ENCODE measurements around the gene GTF2B.
A peak's percentile ranks its signal among the peaks of the same experiment; 100 is the strongest.
"Not testable (repeated sequence)": the region's sequence is repeated elsewhere in the genome, so short reads cannot be mapped to it uniquely, and the experiment has no call there.

Gene GTF2B
- total RNA-seq, result 33.0 to 192 (median 46.1) reads per million in 18 experiments

DNA sequence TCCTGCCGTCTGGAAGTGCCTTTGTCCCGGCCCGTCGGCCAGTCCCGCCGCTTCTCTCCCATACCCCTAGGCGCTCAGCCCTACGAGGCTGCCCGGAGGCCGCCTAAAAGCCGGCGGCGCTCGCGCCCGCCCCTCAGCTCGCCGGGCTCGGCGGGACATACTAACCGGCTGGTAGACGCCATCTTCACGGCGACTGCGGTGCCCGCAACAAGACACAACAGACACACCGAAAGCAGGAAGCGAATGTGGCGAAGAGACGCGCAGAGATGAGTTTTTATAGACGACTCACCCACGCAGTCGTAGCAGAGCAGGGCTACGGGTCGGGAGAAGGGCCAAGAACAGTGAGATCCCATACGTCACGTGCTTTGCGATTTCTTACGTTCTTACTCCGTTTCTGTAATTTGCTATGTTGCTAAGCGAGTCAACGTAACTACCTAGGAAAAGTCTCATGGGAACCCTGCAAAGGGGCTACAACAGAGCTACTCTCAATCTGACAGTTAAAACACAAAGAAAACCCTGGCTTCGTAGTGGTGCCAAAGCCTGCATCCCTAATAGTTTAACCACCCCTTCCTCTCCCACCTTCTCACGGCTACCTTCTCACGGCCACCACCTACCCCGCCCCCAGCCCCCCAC is at the start of gene GTF2B:
TSS of gene GTF2B (minus strand) at position 250 of the 633 bp plus-strand sequence. CDS start at position 182, 68 bp downstream.
- peak; percentile 98 for DNase-seq

DNA sequence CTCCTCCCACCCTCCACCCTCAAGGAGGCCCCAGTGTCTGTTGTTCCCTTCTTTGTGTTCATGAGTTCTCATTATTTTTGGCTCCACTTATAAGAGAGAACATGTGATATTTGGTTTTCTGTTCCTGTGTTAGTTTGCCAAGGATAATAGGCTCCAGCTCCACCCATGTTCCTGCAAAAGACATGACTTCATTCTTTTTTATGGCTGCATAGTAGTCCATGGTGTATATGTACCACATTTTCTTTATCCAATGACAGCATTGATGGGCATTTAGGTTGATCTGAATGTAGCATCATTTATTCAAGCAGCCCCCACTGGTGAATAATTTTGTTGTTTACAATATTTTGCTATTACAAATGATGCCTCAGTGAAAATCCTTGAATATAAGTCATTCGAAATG is 47.2 kb upstream of the GTF2B start:
- DNase-seq, result not testable (repeated sequence)

DNA sequence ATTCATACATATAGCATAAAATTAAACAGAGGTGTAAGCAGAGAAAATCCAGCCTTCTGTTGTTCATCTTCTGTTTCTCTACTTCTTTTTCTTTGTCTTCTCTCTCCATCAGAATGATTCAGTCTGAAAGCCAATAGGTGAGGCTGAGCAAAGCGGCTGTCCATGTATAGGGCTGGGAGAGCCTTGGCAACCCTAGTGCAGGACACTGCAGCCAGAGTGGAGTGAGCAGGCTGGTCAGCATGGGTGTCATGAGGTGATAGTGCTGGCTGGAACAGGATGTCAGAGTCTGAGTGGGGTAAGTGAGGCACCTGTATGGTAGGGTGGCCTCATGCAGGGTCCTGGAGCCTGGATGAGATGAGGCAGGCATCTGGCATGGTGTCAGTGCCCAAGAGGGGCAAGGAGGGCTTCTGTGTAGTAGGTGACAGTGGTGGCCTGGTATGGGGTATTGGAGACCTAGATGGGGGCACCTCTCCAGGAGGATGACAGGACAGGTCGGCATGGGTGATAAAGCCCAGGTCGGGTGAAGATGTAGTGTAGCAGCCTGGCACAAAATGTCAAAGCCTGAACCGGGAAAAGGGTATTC is 45.5 kb upstream of the GTF2B start:
- DNase-seq, result no peak

DNA sequence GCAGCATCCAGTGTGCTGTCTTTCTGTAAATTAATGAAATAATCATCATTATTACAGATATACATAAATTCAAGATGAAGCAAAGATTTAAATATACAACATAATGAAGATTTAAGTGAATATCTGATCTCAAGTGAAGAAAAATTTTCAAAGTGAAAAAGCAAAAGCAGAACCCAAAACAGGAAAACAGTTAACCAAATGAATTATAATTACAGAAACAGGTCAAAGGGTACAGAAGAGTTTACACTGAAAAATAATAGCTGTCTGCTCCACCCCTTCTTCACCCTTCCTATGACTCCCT is 44.8 kb upstream of the GTF2B start:
- no peak for DNase-seq

DNA sequence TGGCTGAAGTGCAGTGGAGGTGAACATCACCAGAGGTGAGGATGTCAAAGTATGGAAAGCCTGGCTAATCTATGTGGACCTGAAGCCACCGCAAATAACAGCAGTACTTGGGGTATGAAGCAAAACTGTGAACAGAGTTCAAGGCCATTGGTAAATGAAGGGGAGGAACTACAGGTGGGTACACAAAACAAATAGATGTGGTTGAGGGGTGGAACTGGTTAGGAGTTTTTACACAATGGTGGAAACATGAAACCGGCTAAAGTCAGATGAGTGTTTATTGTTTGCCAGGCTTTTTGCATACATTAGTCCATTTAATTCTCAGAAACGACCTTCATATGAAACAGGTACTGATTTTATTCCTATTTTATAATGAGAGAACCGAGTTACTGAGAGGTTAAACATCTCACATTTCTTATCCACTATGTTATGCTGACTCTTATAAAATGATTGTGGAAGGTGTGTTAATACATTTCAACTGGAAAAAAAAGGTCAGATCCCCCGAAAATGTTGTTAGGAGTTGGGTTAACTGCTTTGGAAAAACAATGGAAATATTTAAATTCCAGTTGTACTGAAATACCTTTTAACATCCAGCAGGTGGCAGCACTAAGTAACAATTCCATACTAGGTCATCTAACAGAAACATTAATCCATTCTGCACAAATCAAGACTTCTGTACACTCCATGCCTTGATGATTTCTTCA is 44.3 kb upstream of the GTF2B start:
- peak; percentile 4 to 24 for DNase-seq

GRCh38 chr1:88930176-88930575 is 38.8 kb upstream of the GTF2B start:
- DNase-seq, result not testable (repeated sequence)

DNA sequence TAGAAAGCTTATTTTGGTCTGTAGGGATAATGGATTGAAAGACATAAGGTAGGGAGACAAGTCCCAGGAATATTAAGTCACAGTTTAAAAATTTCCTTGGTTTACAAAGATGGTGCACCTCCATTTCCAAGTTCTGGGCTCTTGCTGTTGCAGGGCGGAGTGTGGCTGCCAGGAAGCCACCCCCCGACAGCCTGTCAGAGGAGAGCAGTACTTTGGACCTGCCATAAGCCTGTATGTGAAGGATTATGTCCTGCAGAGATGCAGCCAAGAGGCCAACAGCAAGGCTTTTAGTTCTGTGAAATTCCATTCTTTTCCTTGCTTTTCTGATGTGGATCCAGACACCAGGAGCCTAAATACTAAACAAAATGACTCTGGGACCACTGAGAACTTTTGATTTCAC is 31.9 kb upstream of the GTF2B start:
- DNase-seq, result no peak

DNA sequence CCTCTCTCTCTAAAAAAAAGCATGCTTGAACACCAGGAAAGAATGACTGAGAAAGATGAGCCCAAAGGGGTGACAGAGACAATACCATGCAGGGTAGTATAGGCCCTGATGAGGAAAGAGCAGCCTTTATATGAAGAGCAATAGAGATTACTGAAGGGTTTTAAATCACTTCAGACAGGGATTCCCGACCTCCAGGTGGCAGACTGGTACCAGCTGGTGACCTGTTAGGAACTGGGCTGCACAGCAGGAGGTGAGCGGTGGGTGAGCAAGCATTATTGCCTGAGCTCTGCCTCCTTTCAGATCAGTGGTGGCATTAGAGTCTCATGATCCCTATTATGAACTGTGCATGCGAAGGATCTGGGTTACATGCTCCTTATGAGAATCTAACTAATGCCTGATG is 30.8 kb upstream of the GTF2B start:
- no peak for DNase-seq

DNA sequence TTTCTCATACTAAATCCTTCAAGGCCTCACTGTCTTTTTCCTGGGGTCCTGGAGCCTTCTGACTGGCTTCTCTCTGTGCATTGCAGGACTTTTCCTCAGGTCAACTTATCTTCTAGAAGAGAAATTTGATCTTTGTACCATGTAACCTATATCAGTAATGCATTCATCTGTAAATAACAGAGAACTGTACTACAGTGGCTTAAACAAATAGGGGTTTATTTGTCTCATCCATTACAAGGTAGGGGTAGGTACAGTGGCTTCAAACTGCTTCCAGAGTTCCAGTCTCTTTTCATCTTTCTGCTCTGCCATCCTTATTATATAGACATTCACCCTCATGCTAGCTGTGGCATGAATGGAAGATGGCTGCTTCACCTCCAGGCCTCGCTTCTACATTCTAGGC is 29.5 kb upstream of the GTF2B start:
- DNase-seq, result no peak

DNA sequence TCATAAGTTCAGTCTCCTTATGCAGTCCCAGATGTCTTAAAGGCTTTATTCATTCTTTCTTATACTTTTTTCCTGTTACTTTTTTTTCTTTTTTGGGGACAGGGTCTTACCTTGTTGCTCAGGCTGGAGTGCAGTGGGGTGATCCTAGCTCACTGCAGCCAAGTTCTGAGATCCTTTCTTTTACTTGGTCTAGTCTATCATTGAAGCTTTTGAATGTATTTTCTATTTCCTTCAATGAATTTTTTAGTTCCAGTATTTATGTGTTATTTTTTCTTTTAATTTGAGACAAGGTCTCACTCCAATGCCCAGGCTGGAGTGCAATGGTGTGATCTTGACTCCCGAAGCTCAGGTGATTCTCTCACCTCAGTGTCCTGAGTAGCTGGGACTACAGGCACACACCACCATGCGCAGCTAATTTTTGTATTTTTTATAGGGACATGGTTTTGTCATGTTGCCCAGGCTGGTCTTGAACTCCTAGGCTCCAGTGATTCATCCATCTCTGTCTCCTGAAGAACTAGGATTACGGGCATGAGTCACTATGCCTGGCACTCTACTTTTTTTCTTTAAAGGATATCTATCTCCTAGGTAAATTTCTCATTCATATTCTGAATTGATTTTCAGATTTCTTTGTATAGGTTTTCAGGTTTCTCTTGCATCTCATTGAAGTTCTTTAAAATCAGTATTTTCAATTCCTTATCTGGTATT is 26.1 kb upstream of the GTF2B start:
- no peak for DNase-seq

GRCh38 chr1:88916883-88917282 is 25.5 kb upstream of the GTF2B start:
- no peak for DNase-seq

DNA sequence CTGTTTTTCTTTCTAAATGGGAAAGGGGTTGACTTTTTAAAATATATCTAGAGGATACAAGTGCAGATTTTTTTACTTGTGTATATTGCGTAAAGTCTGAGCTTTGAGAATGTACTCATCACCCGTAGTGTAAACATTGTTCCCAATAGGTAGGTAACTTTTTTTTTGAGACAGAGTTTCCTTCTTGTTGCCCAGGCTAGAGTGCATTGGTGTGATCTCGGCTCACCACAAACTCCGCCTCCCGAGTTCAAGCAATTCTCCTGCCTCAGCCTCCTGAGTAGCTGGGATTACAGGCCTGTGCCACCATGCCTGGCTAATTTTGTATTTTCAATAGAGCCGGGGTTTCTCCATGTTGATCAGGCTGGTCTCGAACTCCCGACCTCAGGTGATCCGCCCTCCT is 20.4 kb upstream of the GTF2B start:
- DNase-seq, result not testable (repeated sequence)

GRCh38 chr1:88911161-88911560 is 19.8 kb upstream of the GTF2B start:
- no peak for DNase-seq

DNA sequence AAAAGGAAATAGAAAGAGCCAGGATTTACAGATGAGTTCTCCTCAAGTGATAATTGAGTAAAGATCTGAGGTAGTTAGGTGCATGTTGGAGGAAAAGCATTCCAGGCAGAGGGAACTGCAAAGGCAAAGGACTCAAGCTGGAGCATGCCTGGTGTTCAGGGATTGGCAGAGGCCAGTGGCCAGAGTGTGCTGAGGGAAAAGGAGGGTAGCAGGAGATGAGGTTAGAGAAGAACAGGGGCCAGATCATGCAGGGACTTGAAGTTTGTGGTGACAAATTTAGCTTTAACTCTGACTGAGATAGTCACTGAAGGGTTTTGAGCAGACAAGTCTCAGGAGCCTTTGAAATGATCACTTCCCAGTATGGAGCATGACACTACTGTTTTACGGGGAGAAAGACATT is 19.0 kb upstream of the GTF2B start:
- DNase-seq, result no peak

- DNase-seq, result no peak
Measured at GRCh38 chr1:88900883-88901282, 9.5 kb upstream of the GTF2B start.

GRCh38 chr1:88897070-88897730 is 5.8 kb upstream of the GTF2B start:
- DNase-seq, result no peak

DNA sequence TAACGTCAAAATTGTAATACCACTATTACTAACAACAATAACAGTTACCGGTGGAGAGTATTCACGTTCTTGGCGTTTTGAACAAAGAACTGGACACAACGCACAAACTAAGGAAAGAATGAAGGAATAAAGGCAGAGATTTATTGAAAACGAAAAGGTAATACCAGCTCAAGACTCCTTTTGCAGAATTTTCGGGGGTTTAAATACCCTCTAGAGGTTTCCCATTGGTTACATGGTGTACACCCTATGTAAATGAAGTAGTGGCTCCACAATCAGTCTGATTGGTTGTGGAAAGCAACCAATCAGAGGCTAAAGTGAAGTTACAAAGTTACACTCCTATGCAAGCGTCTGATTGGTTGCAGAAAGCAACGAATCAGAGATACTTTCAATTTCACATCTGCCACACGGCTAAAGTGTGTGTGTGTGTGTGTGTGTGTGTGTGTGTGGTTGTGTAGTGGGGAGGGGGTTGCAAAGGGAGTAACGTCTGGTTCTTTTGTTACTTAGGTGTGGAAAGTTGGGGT is 1.1 kb upstream of the GTF2B start:
- DNase-seq, result peak; percentile 30 to 36

GRCh38 chr1:88891951-88892340 is 579 bp upstream of the GTF2B start:
- no peak for DNase-seq

DNA sequence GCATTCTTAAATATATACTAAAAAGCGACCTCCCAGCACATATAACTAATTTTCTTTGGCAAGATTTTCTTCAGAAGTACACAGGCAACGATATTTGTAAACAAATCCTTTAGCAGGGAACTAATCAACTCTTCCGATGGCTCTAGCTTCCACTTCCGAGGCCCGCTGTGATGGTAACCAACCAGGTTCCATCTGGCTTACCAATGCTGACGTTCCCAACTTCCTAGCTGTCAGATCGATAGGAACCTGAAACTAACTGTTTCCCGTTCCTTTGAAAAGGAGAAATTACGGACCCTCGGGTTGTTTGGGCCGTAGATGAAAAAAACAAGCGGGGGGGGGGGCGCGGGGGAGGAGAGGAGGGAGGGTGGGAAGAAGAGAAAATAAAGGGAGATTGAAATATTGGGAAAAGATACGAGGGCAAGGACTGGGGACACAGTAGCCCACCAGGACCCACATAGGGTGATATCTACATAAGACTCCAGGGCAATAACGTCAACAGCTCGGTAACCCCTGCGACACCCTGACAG is 513 bp downstream of the GTF2B start:
- DNase-seq, result peak; percentile 36 to 42

GRCh38 chr1:88890131-88890530 is 1.2 kb downstream of the GTF2B start:
- DNase-seq, result no peak

- DNase-seq, result no peak
Measured at GRCh38 chr1:88888750-88889149, 2.6 kb downstream of the GTF2B start.

DNA sequence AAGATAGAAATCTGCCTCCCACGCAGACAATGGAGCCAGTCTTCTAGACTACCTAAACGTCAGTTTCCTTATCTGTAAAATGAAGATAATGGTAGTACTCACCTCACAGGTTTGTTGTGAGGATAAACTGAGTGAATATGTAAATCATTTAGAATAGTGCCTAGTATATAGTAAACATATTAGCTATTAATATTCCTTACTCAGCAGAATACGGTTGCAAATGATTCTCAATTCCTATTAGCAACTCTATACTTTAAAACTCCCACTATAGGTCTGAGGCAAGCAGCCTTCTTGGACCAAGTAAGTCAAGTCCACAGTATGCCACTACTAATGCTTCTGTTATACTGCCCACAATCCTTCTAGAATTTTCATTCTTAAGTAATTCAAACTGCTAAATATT is 5.4 kb downstream of the GTF2B start:
- no peak for DNase-seq

- DNase-seq, result no peak
Measured at GRCh38 chr1:88883156-88883555, 8.2 kb downstream of the GTF2B start.
